OCI-LY3 (cell line): Measurements from ENCODE around the gene PPP2R2B.

Experiments
- H2AFZ ChIP-seq: fragments of 200-600, 300-600 bp; shearing (Covaris generic); 2 replicates; pipeline ENCODE4 v1.6.0; 2014; ENCODE audit warnings: antibody characterized with exemption, low read depth, low read length
- H3K27ac ChIP-seq: fragments of 200-600, 300-600 bp; sonication (generic); 2 replicates; pipeline ENCODE4 v1.5.1; 2014; ENCODE audit warnings: mild to moderate bottlenecking, low read length, moderate library complexity, mixed read lengths
- H3K27me3 ChIP-seq: fragments of 200-600, 300-600 bp; sonication (generic); 2 replicates; pipeline ENCODE4 v1.6.1; 2014; ENCODE audit warnings: low read depth, low read length, mixed read lengths
- H3K36me3 ChIP-seq: fragments of 200-600, 300-600 bp; sonication (generic); replicated peaks from 2 replicates; pipeline ENCODE3; 2014; ENCODE audit warnings: low read depth, low read length, mixed read lengths
- H3K4me1 ChIP-seq: fragments of 300-600, 200-600 bp; sonication (generic); 2 replicates; pipeline ENCODE4 v1.6.1; 2014; ENCODE audit warnings: low read length, mixed read lengths
- H3K4me2 ChIP-seq: fragments of 200-600, 300-600 bp; sonication (generic); 2 replicates; pipeline ENCODE4 v1.6.1; 2014; ENCODE audit warnings: low read length, mixed read lengths
- H3K4me3 ChIP-seq: fragments of 300-600, 200-600 bp; sonication (generic); 2 replicates; pipeline ENCODE4 v1.5.1; 2014; ENCODE audit warnings: antibody characterized with exemption, mild to moderate bottlenecking, low read length, moderate library complexity
- H3K79me2 ChIP-seq: fragments of 300-600, 200-600 bp; shearing (Covaris generic); 2 replicates; pipeline ENCODE4 v1.6.1; 2014; ENCODE audit warnings: mild to moderate bottlenecking, low read length, mixed read lengths
- H3K9ac ChIP-seq: fragments of 300-600, 200-600 bp; shearing (Covaris generic); 2 replicates; pipeline ENCODE4 v1.6.0; 2014; ENCODE audit warnings: mild to moderate bottlenecking, low read length, moderate library complexity
- H3K9me3 ChIP-seq: fragments of 200-600, 300-600 bp; shearing (Covaris generic); 2 replicates; pipeline ENCODE4 v1.6.1; 2014; ENCODE audit warnings: low read length, mixed read lengths; ENCODE audit not compliant: insufficient read depth
- H4K20me1 ChIP-seq: fragments of 200-600, 300-600 bp; sonication (generic); 2 replicates; pipeline ENCODE4 v1.6.1; 2016; ENCODE audit warnings: low read length, mixed read lengths; ENCODE audit not compliant: insufficient read depth
- EZH2phosphoT487 ChIP-seq: fragments of 200-600 bp; shearing (Covaris generic); IDR thresholded peaks from 2 replicates; pipeline ENCODE4 v1.6.1; 2018; ENCODE audit warnings: antibody characterized with exemption, mixed run types, low read depth
- TF ChIP-seq, protein P1 (sequence below): fragments of 200-600, 300-600 bp; sonication (generic); IDR thresholded peaks from 2 replicates; pipeline ENCODE4 v1.5.1; 2014; ENCODE audit warnings: antibody characterized with exemption, low read length, low read depth

The PPP2R2B gene

DNA sequence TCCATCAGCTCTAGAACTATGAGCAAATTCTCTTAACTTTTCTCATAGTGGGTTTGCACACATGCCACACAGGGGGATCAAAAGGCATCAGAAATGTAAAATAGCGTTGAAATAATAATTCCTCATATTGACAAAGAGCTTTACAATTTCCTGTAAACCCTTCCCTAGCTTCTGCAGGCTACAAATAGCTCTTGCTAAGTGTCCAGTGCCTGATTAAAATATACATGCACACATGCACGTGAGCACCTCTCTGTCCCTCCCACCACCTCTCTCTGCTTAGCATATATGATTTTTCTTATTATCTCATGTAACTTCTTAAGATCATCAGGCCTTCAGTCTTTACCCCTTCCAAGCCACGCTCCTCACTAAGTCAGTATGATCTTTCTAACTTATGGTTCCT is 13.7 kb upstream of the PPP2R2B start:
- H3K79me2 ChIP-seq = no peaks in the 10 kb centered on the region
- no peak overlapping the region for H3K4me3 ChIP-seq
- no peaks in the 10 kb centered on the region for H3K4me1 ChIP-seq
- no peaks in the 10 kb centered on the region for H3K36me3 ChIP-seq
- no peak overlapping the region for H3K4me2 ChIP-seq
- H2AFZ ChIP-seq = no peak overlapping the region
- TF ChIP-seq EZH2phosphoT487 = no peak
- TF ChIP-seq, protein P1, sequence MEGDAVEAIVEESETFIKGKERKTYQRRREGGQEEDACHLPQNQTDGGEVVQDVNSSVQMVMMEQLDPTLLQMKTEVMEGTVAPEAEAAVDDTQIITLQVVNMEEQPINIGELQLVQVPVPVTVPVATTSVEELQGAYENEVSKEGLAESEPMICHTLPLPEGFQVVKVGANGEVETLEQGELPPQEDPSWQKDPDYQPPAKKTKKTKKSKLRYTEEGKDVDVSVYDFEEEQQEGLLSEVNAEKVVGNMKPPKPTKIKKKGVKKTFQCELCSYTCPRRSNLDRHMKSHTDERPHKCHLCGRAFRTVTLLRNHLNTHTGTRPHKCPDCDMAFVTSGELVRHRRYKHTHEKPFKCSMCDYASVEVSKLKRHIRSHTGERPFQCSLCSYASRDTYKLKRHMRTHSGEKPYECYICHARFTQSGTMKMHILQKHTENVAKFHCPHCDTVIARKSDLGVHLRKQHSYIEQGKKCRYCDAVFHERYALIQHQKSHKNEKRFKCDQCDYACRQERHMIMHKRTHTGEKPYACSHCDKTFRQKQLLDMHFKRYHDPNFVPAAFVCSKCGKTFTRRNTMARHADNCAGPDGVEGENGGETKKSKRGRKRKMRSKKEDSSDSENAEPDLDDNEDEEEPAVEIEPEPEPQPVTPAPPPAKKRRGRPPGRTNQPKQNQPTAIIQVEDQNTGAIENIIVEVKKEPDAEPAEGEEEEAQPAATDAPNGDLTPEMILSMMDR = no peak
- H3K9ac ChIP-seq = no peak overlapping the region
- H3K27me3 ChIP-seq = no peaks in the 10 kb centered on the region
- H4K20me1 ChIP-seq = no peaks in the 10 kb centered on the region
- H3K9me3 ChIP-seq = no peaks in the 10 kb centered on the region
- H3K27ac ChIP-seq = no peak overlapping the region

DNA sequence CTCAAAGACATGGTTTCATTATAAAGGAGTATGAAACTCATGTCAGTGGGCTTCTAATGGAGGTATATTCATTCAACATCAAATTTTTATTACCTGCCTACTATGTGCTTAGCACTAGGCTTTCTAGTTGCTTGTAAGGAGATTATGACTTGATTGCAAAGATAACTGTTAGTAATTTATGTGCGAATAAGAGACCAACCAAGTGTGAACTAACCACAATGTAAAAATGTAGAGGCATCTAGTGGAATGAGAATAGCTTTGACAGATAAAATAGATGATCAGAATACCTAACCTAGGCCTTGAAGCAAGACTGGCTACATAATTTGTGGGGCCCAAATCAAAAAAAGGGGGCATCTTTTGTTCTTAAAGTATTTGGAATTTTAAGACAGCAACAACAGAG is 13.0 kb upstream of the PPP2R2B start:
- Histone ChIP-seq H3K79me2 (no peaks in the 10 kb centered on the region), H3K4me1 (no peaks in the 10 kb centered on the region), H3K4me2 (no peak overlapping the region), H3K9me3 (no peaks in the 10 kb centered on the region), H3K27me3 (no peaks in the 10 kb centered on the region), H2AFZ (no peak overlapping the region), H3K9ac (no peak overlapping the region), H4K20me1 (no peaks in the 10 kb centered on the region), H3K36me3 (no peaks in the 10 kb centered on the region), H3K4me3 (no peak overlapping the region), H3K27ac (no peak overlapping the region)
- TF ChIP-seq EZH2phosphoT487 = no peak
- TF ChIP-seq, protein P1 = no peak

DNA sequence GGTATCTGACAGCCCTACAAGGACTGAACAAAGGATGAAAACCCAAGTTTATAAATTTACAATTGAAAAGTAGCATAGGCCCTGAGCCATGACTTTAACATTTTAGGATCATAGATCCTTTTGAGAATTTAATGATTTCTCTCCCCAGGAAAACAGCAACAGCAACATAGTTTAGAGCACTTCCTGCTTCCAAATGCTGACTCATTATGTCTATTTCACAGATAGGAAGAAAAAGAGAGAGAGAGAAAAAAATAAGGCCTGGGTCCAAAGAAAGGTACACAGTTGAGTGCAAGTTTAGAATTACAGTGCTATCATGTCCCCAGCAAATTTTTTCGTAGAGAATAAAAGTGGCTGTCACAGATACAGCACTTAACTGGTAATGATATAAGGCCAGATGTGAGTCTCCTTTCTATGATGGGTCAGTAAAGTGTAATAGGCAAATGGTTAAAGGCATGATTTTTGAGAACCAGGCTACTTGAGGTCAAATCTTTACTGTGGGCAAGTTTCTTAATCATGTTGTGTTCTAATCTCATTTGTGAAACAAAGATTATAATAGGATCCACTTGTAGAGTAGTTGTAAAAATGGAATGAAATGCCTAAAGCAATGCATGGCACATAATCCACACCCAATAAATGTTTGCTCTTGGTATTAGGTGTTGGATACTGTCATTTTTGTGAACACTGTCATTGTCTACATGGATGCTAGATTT is 12.3 kb upstream of the PPP2R2B start:
- no peaks in the 10 kb centered on the region for H4K20me1 ChIP-seq
- TF ChIP-seq EZH2phosphoT487 = no peak
- TF ChIP-seq, protein P1 = no peak
- no peak overlapping the region for H3K4me3 ChIP-seq
- no peaks in the 10 kb centered on the region for H3K36me3 ChIP-seq
- no peaks in the 10 kb centered on the region for H3K79me2 ChIP-seq
- no peak overlapping the region for H3K9ac ChIP-seq
- no peaks in the 10 kb centered on the region for H3K4me1 ChIP-seq
- no peaks in the 10 kb centered on the region for H3K9me3 ChIP-seq
- no peak overlapping the region for H3K27ac ChIP-seq
- no peaks in the 10 kb centered on the region for H3K27me3 ChIP-seq
- no peak overlapping the region for H3K4me2 ChIP-seq
- no peak overlapping the region for H2AFZ ChIP-seq

DNA sequence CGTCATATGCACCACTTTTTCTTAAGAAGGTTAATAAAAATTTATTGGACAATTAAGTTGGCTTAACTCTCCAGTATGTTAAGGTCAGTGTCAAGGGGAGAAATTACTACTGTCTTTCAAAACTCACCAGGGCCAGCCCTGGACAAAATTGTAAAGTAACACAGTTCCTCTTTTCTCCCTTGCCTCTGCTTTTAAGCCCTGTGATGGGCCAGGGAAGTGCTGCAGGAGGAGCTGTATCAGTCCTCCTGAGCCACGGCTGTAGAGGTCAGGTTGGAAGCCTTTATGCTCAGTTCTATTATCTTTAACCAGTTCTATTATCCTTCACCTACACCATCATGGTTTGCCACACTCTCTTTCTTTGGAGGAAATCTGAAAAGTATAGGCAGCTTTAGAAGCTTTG is 11.5 kb upstream of the PPP2R2B start:
- no peaks in the 10 kb centered on the region for H3K27me3 ChIP-seq
- H3K9me3 ChIP-seq = no peaks in the 10 kb centered on the region
- H3K4me3 ChIP-seq = no peak overlapping the region
- H2AFZ ChIP-seq = no peak overlapping the region
- no peak overlapping the region for H3K9ac ChIP-seq
- H3K4me1 ChIP-seq = no peaks in the 10 kb centered on the region
- H3K36me3 ChIP-seq = no peaks in the 10 kb centered on the region
- H3K4me2 ChIP-seq = no peak overlapping the region
- no peak for TF ChIP-seq EZH2phosphoT487
- TF ChIP-seq, protein P1 = no peak
- H4K20me1 ChIP-seq = no peaks in the 10 kb centered on the region
- H3K27ac ChIP-seq = no peak overlapping the region
- H3K79me2 ChIP-seq = no peaks in the 10 kb centered on the region
